ENCODE measurements around the gene ZRANB3.

The ZRANB3 gene

DNA sequence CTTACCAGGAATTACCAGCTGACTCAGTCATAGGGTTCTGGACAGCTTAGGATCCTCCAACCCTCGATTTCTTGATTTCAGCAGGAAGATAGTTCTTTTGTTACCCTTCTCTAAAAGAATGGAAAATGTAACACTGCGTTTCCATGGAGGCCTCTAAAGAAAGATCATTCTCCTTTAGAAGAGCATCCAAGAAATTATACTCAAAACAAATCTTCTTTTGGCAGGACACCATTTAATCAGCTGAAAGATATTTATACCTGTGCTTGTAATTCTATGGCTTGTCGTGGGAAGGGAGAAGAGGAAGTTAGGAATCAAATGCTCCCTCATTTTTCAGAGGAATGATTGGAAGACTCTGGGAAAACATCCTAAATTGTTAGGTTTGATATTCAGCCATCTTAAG is 348.4 kb downstream of the ZRANB3 start:
- H3K27ac ChIP-seq (ENCODE audit: low read length), result no peak overlapping the region
- no peak overlapping the region for H3K4me3 ChIP-seq (ENCODE audit: low read length in 2 of 2)
- no peak overlapping the region for H3K9ac ChIP-seq (ENCODE audit: low read length in 2 of 2)
- H3K27me3 ChIP-seq (ENCODE audit: control insufficient read depth in 1 of 2, insufficient read depth in 2 of 2, low read length in 2 of 2), result no peaks in the 10 kb centered on the region
- no peaks in the 10 kb centered on the region for H3K9me3 ChIP-seq (ENCODE audit: control insufficient read depth in 2 of 2, low read length in 2 of 2)
- H3K4me1 ChIP-seq (ENCODE audit: control insufficient read depth, insufficient read depth, low read length), result no peaks in the 10 kb centered on the region
- peaks cover 0 to 2% of the 10 kb centered on the region in 2 donors for H3K36me3 ChIP-seq (ENCODE audit: control insufficient read depth in 2 of 2, insufficient read depth in 2 of 2, low read length in 2 of 2)

DNA sequence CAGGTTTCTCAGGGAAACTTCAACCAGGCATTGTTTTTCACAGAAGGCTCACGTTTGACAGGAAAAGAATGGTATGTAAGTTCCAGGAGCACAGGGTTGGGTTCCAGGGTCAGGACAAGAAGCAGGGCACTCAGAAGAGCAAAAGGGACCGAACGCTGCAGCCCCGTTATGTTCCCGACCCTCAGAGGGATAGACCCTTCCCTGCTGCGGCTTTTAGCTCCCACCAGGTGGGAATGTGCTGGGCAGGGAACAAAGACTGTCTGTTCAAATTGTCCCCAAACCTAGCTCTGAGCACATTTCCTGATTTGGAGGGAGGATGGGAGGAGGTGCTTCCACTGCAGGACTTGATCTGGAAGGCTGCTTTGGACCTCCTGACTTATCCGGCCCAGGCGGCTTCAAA is 348.8 kb downstream of the ZRANB3 start:
- no peak overlapping the region for H3K27ac ChIP-seq (ENCODE audit: low read length)
- H3K27me3 ChIP-seq (ENCODE audit: control insufficient read depth in 1 of 2, insufficient read depth in 2 of 2, low read length in 2 of 2), result no peaks in the 10 kb centered on the region
- no peak overlapping the region for H3K4me3 ChIP-seq (ENCODE audit: low read length in 2 of 2)
- H3K9me3 ChIP-seq (ENCODE audit: control insufficient read depth in 2 of 2, low read length in 2 of 2), result no peaks in the 10 kb centered on the region
- no peak overlapping the region for H3K9ac ChIP-seq (ENCODE audit: low read length in 2 of 2)
- H3K36me3 ChIP-seq (ENCODE audit: control insufficient read depth in 2 of 2, insufficient read depth in 2 of 2, low read length in 2 of 2), result peaks cover 0 to 2% of the 10 kb centered on the region in 2 donors
- no peaks in the 10 kb centered on the region for H3K4me1 ChIP-seq (ENCODE audit: control insufficient read depth, insufficient read depth, low read length)

DNA sequence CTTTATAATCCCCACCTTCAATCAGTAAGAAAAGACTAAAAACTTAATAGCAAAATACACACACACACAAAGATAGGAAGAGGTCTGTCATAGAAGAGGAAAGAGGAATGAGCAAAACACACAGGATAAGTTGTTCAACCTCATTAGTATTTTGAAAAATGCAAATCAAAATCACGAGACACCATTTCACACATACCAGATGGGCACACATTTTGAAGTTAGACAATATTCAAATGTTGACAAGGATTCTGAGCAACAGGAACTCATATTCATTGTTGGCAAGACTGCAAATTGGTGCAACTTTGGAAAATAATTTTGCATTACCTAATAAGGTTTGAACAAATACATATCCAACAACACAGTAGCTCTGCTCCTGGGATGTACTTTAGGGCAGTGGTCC is 351.3 kb downstream of the ZRANB3 start:
- no peaks in the 10 kb centered on the region for H3K4me1 ChIP-seq (ENCODE audit: control insufficient read depth, insufficient read depth, low read length)
- H3K27me3 ChIP-seq (ENCODE audit: control insufficient read depth in 1 of 2, insufficient read depth in 2 of 2, low read length in 2 of 2), result no peaks in the 10 kb centered on the region
- peaks cover 5 to 10% of the 10 kb centered on the region in 2 donors for H3K36me3 ChIP-seq (ENCODE audit: control insufficient read depth in 2 of 2, insufficient read depth in 2 of 2, low read length in 2 of 2)
- no peak overlapping the region for H3K9ac ChIP-seq (ENCODE audit: low read length in 2 of 2)
- H3K9me3 ChIP-seq (ENCODE audit: control insufficient read depth in 2 of 2, low read length in 2 of 2), result no peaks in the 10 kb centered on the region
- no peak overlapping the region for H3K4me3 ChIP-seq (ENCODE audit: low read length in 2 of 2)
- H3K27ac ChIP-seq (ENCODE audit: low read length), result no peak overlapping the region

DNA sequence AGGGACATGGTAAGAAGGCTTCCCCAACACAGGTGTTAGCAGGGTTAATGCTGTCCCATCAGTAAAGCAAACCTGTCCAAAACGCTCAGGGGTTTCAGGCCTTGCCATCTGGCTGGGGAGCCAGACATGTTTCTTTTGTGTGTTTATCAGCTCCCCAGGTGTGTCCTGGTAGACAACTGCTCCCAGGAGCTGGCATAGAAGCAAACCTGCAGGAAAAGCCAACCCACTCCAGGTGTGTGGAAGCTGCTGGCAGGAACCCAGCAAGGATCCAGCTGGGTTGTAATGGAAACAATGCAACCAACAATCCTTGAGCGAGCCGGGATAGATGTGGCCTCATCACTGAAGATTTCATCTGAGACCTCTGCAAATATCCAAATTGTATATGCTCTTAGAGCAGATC is 355.8 kb downstream of the ZRANB3 start:
- Histone ChIP-seq H3K9me3 (ENCODE audit: control insufficient read depth in 2 of 2, low read length in 2 of 2) (no peaks in the 10 kb centered on the region), H3K27me3 (ENCODE audit: control insufficient read depth in 1 of 2, insufficient read depth in 2 of 2, low read length in 2 of 2) (no peaks in the 10 kb centered on the region), H3K36me3 (ENCODE audit: control insufficient read depth in 2 of 2, insufficient read depth in 2 of 2, low read length in 2 of 2) (peaks cover 25 to 26% of the 10 kb centered on the region in 2 donors), H3K9ac (ENCODE audit: low read length in 2 of 2) (no peak overlapping the region), H3K27ac (ENCODE audit: low read length) (no peak overlapping the region), H3K4me1 (ENCODE audit: control insufficient read depth, insufficient read depth, low read length) (no peaks in the 10 kb centered on the region), H3K4me3 (ENCODE audit: low read length in 2 of 2) (no peak overlapping the region)

DNA sequence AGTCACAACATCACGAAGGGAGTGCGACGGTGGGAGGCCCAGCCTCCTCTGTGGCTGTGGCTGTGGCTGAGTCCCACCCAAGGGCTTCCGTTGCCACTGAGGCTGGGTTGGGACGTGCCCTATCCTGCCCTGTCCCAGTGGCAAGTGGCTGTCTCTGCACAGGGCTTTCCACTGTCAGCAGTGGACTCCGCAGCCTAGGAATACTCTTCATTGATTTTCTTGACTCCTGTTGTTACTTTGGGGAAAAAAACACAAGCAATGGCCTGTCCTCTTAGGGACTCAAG is 356.3 kb downstream of the ZRANB3 start:
- no peaks in the 10 kb centered on the region for H3K4me1 ChIP-seq (ENCODE audit: control insufficient read depth, insufficient read depth, low read length)
- no peak overlapping the region for H3K4me3 ChIP-seq (ENCODE audit: low read length in 2 of 2)
- H3K9me3 ChIP-seq (ENCODE audit: control insufficient read depth in 2 of 2, low read length in 2 of 2), result no peaks in the 10 kb centered on the region
- H3K27me3 ChIP-seq (ENCODE audit: control insufficient read depth in 1 of 2, insufficient read depth in 2 of 2, low read length in 2 of 2), result no peaks in the 10 kb centered on the region
- no peak overlapping the region for H3K9ac ChIP-seq (ENCODE audit: low read length in 2 of 2)
- H3K36me3 ChIP-seq (ENCODE audit: control insufficient read depth in 2 of 2, insufficient read depth in 2 of 2, low read length in 2 of 2), result peaks cover 25 to 26% of the 10 kb centered on the region in 2 donors
- H3K27ac ChIP-seq (ENCODE audit: low read length), result no peak overlapping the region

DNA sequence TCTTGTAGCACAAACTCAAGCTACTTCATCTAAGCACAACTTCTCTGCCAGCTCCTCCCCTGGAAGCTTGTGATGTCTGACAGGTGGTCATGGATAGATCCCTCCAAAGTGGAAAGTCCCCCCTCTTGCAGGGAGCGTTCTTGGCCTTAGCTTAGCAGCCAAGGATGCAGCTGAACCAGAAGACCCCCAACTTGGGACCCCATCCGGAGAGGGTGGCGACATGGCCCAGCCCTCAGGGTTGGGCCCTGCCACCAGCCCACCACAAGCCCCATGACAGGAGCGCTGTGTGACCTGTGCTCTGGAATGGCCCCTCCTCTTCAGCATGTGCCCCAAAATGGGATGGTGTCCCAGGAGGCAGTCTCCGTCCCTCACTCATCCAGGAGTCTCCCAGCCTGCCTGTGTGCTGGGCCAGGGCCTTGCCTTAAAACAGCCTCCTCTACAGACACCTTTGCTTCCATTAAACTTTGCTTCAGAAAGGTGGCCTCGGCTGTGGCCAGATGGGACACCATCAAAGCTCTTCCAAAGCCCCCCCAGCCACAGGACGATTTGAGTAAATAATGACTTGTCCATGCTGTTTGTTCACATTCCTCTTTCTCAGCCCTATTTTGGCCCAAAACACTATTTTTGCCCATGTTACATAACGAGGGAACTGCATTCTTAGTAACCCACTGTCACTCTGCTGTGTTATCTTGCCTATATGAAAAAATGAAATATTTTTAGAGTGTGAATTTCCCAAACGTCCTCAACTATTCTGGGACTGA is 356.8 kb downstream of the ZRANB3 start:
- no peak overlapping the region for H3K27ac ChIP-seq (ENCODE audit: low read length)
- no peak overlapping the region for H3K4me3 ChIP-seq (ENCODE audit: low read length in 2 of 2)
- H3K36me3 ChIP-seq (ENCODE audit: control insufficient read depth in 2 of 2, insufficient read depth in 2 of 2, low read length in 2 of 2), result peaks cover 30 to 31% of the 10 kb centered on the region in 2 donors
- no peak overlapping the region for H3K9ac ChIP-seq (ENCODE audit: low read length in 2 of 2)
- no peaks in the 10 kb centered on the region for H3K9me3 ChIP-seq (ENCODE audit: control insufficient read depth in 2 of 2, low read length in 2 of 2)
- no peaks in the 10 kb centered on the region for H3K27me3 ChIP-seq (ENCODE audit: control insufficient read depth in 1 of 2, insufficient read depth in 2 of 2, low read length in 2 of 2)
- H3K4me1 ChIP-seq (ENCODE audit: control insufficient read depth, insufficient read depth, low read length), result no peaks in the 10 kb centered on the region

DNA sequence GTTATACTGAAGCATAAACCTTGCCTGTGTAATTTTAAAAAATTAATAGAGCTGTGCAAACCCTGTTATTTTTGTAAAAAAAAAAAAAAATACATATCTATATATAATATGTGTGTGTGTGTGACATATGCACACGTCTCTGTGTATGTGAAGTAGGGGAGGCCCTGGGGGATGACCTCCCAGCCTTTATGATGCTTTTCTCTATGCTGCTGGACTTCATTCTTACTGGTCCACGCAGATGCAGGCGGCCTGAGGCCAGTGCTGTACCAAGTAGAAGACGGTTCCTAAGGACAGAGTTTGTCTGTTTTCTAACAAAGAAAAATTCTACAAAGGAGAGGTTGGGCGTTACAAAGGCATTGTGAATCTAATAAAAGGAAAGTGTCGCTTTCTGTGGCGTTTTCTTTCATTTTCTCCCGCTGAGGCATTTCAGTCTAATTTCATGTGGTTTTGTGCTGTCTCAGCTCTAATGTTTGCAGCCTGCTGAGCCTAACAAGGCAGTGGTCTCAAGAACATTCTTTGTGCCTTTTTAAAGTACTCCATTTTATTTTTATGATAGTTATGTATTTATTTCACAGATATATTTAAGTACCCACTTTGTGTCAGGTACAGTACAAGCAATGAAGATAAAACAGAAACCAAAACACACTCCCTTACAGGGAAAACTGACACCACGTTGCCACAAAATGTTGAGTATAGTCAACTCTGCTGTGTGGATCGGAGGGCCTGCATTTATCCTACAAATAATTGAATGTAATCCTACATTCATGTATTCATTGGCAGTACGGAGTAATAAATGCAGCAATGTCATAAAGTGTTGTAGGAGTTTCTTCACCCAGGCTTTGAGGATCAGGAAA is 360.9 kb downstream of the ZRANB3 start:
- no peak overlapping the region for H3K4me3 ChIP-seq (ENCODE audit: low read length in 2 of 2)
- no peaks in the 10 kb centered on the region for H3K9me3 ChIP-seq (ENCODE audit: control insufficient read depth in 2 of 2, low read length in 2 of 2)
- H3K4me1 ChIP-seq (ENCODE audit: control insufficient read depth, insufficient read depth, low read length), result no peaks in the 10 kb centered on the region
- peaks cover 39 to 49% of the 10 kb centered on the region in 2 donors for H3K36me3 ChIP-seq (ENCODE audit: control insufficient read depth in 2 of 2, insufficient read depth in 2 of 2, low read length in 2 of 2)
- H3K9ac ChIP-seq (ENCODE audit: low read length in 2 of 2), result no peak overlapping the region
- no peaks in the 10 kb centered on the region for H3K27me3 ChIP-seq (ENCODE audit: control insufficient read depth in 1 of 2, insufficient read depth in 2 of 2, low read length in 2 of 2)
- H3K27ac ChIP-seq (ENCODE audit: low read length), result no peak overlapping the region

DNA sequence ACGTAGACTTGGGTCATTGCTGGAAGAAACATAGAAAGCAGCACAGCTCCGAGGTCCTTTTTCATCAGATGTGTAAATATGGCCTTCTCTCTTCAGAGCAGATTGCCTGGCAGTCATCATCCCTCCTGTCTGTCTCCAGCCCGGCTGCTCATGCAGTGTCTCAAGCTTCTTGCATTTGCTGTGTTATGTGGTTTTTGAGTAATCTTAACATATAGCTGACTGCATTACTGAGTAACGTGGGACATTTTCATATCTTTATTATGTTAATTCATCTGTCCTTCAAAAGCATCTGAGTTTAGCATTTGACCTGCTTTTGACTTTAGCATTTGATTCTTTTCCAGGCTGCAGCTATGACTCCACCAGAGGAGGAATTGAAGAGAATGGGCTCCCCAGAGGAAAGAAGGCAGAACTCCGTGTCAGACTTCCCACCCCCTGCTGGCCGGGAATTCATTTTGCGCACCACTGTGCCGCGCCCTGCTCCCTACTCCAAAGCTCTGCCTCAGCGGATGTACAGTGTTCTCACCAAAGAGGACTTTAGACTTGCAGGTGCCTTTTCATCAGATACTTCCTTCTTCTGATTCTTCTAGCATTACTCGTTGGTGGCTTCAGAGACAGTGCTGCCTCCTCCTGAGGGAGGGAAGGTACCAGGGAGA is 362.7 kb downstream of the ZRANB3 start:
- H3K4me3 ChIP-seq (ENCODE audit: low read length in 2 of 2), result no peak overlapping the region
- H3K9ac ChIP-seq (ENCODE audit: low read length in 2 of 2), result no peak overlapping the region
- peaks cover 50 to 61% of the 10 kb centered on the region in 2 donors for H3K36me3 ChIP-seq (ENCODE audit: control insufficient read depth in 2 of 2, insufficient read depth in 2 of 2, low read length in 2 of 2)
- no peaks in the 10 kb centered on the region for H3K27me3 ChIP-seq (ENCODE audit: control insufficient read depth in 1 of 2, insufficient read depth in 2 of 2, low read length in 2 of 2)
- no peaks in the 10 kb centered on the region for H3K4me1 ChIP-seq (ENCODE audit: control insufficient read depth, insufficient read depth, low read length)
- H3K9me3 ChIP-seq (ENCODE audit: control insufficient read depth in 2 of 2, low read length in 2 of 2), result no peaks in the 10 kb centered on the region
- no peak overlapping the region for H3K27ac ChIP-seq (ENCODE audit: low read length)

DNA sequence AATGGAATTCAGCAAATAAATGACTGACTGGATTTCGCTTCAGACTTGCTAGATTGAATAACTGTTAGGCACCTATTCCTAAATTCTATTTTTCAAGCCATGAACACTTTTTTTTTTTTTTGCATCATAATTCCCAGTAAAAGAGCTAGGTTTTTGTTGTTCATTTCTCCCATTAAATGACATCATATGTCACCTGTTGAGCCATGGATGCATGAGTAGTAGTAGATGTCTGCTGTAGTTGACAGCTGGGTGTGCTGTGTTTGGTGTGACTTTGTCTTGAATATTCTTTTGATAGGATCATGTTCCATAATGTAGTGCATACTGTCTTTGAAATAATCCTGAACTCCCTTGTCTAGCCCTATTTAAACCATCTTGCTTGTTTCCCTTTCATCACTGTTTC is 363.7 kb downstream of the ZRANB3 start:
- Histone ChIP-seq H3K4me3 (ENCODE audit: low read length in 2 of 2) (no peak overlapping the region), H3K36me3 (ENCODE audit: control insufficient read depth in 2 of 2, insufficient read depth in 2 of 2, low read length in 2 of 2) (peaks cover 49 to 60% of the 10 kb centered on the region in 2 donors), H3K4me1 (ENCODE audit: control insufficient read depth, insufficient read depth, low read length) (no peaks in the 10 kb centered on the region), H3K9me3 (ENCODE audit: control insufficient read depth in 2 of 2, low read length in 2 of 2) (no peaks in the 10 kb centered on the region), H3K9ac (ENCODE audit: low read length in 2 of 2) (no peak overlapping the region), H3K27me3 (ENCODE audit: control insufficient read depth in 1 of 2, insufficient read depth in 2 of 2, low read length in 2 of 2) (no peaks in the 10 kb centered on the region), H3K27ac (ENCODE audit: low read length) (no peak overlapping the region)

DNA sequence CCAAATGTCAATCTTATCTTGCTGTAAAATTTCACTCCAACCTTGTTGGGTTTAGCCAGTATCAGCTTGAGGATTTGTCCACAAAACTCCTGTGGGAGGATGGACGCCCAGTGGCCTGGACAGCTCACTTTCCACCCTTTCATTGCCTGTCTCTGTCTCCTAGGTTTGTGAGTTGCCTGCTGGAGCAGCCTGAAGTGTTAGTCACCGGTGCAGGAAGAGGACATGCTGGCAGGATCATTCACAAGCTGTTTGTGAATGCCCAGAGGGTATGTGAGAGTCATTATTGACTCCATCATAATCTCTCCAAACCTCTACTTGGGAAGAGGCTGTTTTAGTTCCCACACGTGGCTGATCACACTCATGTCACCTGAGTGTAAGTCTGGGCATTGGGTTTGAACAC is 366.6 kb downstream of the ZRANB3 start:
- no peak overlapping the region for H3K4me3 ChIP-seq (ENCODE audit: low read length in 2 of 2)
- peaks cover 34 to 48% of the 10 kb centered on the region in 2 donors for H3K36me3 ChIP-seq (ENCODE audit: control insufficient read depth in 2 of 2, insufficient read depth in 2 of 2, low read length in 2 of 2)
- H3K9me3 ChIP-seq (ENCODE audit: control insufficient read depth in 2 of 2, low read length in 2 of 2), result no peaks in the 10 kb centered on the region
- H3K9ac ChIP-seq (ENCODE audit: low read length in 2 of 2), result no peak overlapping the region
- H3K27me3 ChIP-seq (ENCODE audit: control insufficient read depth in 1 of 2, insufficient read depth in 2 of 2, low read length in 2 of 2), result no peaks in the 10 kb centered on the region
- H3K4me1 ChIP-seq (ENCODE audit: control insufficient read depth, insufficient read depth, low read length), result no peaks in the 10 kb centered on the region
- no peak overlapping the region for H3K27ac ChIP-seq (ENCODE audit: low read length)
